Left ventricle myocardium inferior (tissue), 1 donor: ENCODE measurements around the gene SMIM29. TPM values are rescaled to one million over a fixed set of nuclear protein-coding genes. Genes with fewer than 3 reads are reported as not detected.
"Not testable (repeated sequence)": the region's sequence is repeated elsewhere in the genome, so short reads cannot be mapped to it uniquely, and the experiment has no call there.

ENCODE experiments used
- DNase-seq: peaks from one replicate; pipeline ENCODE4 v3.0.0-alpha.2; 2020
- H3K27ac ChIP-seq: fragments of 200-600 bp; replicated peaks from 2 replicates; pipeline ENCODE4 v1.8.0; 2021
- H3K27me3 ChIP-seq: fragments of 200-600 bp; 2 replicates; pipeline ENCODE4 v1.8.0; 2021; ENCODE audit warnings: low read depth
- H3K36me3 ChIP-seq: fragments of 200-600 bp; 2 replicates; pipeline ENCODE4 v1.8.0; 2021
- H3K4me1 ChIP-seq: fragments of 200-600 bp; 2 replicates; pipeline ENCODE4 v1.8.0; 2021
- H3K4me3 ChIP-seq: fragments of 200-600 bp; 2 replicates; pipeline ENCODE4 v1.8.0; 2021; ENCODE audit warnings: mild to moderate bottlenecking, moderate library complexity
- H3K9me3 ChIP-seq: fragments of 200-600 bp; replicated peaks from 2 replicates; pipeline ENCODE4 v1.8.0; 2021
- CTCF ChIP-seq: fragments of 200-600 bp; IDR thresholded peaks from 2 replicates; pipeline ENCODE4 v1.8.0; 2021; ENCODE audit warnings: antibody characterized with exemption, mild to moderate bottlenecking, borderline replicate concordance
- intact Hi-C: fragments of 100-400 bp; cut with micrococcal nuclease; formaldehyde crosslinking; loops from one replicate; pipeline ENCODE4 v1.11.0; 2022
- total RNA-seq: library from RNA; stranded (reverse); fragmentation: NEBNext Ultra II Directional; extraction: Animal tissue kit (Norgen Biotek cat#: 25700); gene quantifications from one replicate; pipeline ENCODE4 v1.2.1, GENCODE V29; 2021
- donor health status: DM: no; HTN: yes; CAD: no; lungs with severe emphysema.

SMIM29 gene
- total RNA-seq, 1 donor from 2014 or later: 27.1 TPM

- peaks cover 12% of the 10 kb centered on the region for H3K9me3 ChIP-seq
- H3K27ac ChIP-seq: no peak overlapping the region
- DNase-seq: no peak
- H3K36me3 ChIP-seq: no peaks in the 10 kb centered on the region
- intact Hi-C loops: no loop called here
- no peaks in the 10 kb centered on the region for H3K4me1 ChIP-seq
- H3K4me3 ChIP-seq: no peak overlapping the region
- H3K27me3 ChIP-seq: no peaks in the 10 kb centered on the region
- no peak for TF ChIP-seq CTCF
These were observed 11.9 kb upstream of the SMIM29 start for GRCh38 chr6:34260576-34261267.

GRCh38 chr6:34259529-34260069 is 10.8 kb upstream of the SMIM29 start:
- no peaks in the 10 kb centered on the region for H3K4me1 ChIP-seq
- intact Hi-C loops: no loop called here

DNA sequence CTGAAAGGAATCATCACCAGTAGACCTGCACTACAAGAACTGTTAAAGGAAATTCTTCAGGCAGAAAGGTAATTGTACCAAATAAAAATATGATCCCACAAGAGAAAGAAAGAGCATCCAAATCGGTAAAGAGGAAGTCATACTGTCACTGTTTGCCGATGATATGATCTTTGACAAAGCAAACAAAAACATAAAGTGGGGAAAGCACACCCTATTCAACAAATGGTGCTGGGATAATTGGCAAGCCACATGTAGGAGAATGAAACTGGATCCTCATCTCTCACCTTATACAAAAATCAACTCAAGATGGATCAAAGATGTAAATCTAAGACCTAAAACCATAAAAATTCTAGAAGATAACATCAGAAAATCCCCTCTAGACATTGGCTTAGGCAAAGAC is 3.6 kb upstream of the SMIM29 start:
- H3K4me1 ChIP-seq: peaks cover 26% of the 10 kb centered on the region
- not testable (repeated sequence) for H3K27ac ChIP-seq, H3K4me3 ChIP-seq, DNase-seq, H3K36me3 ChIP-seq, H3K27me3 ChIP-seq, H3K9me3 ChIP-seq
- intact Hi-C loops: loop anchor here (5.0 kb wide), 1 partner anchor 160 kb away; no protein-coding TSS in a partner anchor

More at GRCh38 chr6:34259529-34260069, 10.8 kb upstream of the SMIM29 start:
- DNase-seq: no peak
- Histone ChIP-seq H3K9me3 (peaks cover 12% of the 10 kb centered on the region), H3K4me3 (no peak overlapping the region), H3K36me3 (no peaks in the 10 kb centered on the region), H3K27me3 (no peaks in the 10 kb centered on the region), H3K27ac (no peak overlapping the region)
- TF ChIP-seq CTCF: no peak

GRCh38 chr6:34249469-34250261 is 859 bp upstream of the SMIM29 start:
- Histone ChIP-seq H3K4me1 (peaks cover 30% of the 10 kb centered on the region), H3K36me3 (no peaks in the 10 kb centered on the region), H3K9me3 (no peaks in the 10 kb centered on the region), H3K27me3 (no peaks in the 10 kb centered on the region), H3K27ac (peak overlapping the region; percentile 98), H3K4me3 (peak overlapping the region; percentile 83)
- intact Hi-C loops: loop anchor here (5.0 kb wide), 1 partner anchor 163 kb away; no protein-coding TSS in a partner anchor
- TF ChIP-seq CTCF: no peak
- DNase-seq: no peak

DNA sequence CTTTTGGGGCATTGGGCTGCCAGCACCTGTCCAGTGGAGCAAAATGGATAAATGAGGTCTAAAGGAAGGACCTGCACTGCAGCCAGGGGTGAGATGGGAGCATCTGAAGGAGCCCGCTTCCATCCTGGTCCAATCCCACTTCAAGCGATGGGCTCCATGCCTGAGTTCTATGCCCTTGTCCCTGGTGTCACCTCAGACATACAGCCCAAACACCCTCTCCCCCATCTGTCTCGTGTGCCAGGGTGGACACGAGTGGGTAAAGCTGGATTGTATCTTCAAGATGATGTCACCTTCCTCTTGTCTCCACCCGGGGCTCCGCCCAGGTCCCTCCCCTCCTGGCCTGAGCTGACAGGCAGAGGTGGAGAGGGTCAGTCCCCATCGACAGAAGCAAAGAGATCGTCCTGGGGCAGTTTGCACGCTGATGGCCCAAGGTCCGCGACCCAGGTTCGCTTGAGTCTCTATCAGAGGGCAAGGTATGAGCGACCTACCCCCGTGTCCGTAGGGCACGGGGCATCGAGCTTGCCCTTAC is 544 bp downstream of the SMIM29 start:
- TF ChIP-seq CTCF: no peak
- Histone ChIP-seq H3K27me3 (no peaks in the 10 kb centered on the region), H3K4me3 (peak overlapping the region; percentile 83), H3K27ac (peak overlapping the region; percentile 98), H3K4me1 (peaks cover 44% of the 10 kb centered on the region), H3K36me3 (no peaks in the 10 kb centered on the region), H3K9me3 (no peaks in the 10 kb centered on the region)
- DNase-seq: peak; percentile 69
- intact Hi-C loops: no loop called here
